Keratinocyte (primary cell): ENCODE data around the gene NFATC2.

Experiments used
- CTCF ChIP-seq, 3 experiments: IDR thresholded peaks in 1 of 3; conservative IDR thresholded peaks in 1 of 3; optimal IDR thresholded peaks in 1 of 3; 2 replicates in 2 of 3; 3 replicates in 1 of 3; pipeline versions ENCODE3 to v1.5.1; 2011; ENCODE audit warnings: low read length in 3 of 3, mild to moderate bottlenecking in 3 of 3, moderate library complexity in 2 of 3, control low read depth in 1 of 3, inconsistent platforms in 1 of 3; ENCODE audit not compliant: insufficient read depth in 2 of 3; ENCODE audit errors: extremely low read depth in 1 of 3
- EZH2 ChIP-seq: IDR thresholded peaks from one replicate; pipeline ENCODE4 v1.6.1; 2012; ENCODE audit warnings: inconsistent platforms, mild to moderate bottlenecking, low read length, moderate library complexity

GRCh38 chr20:51513545-51513944 lies 29.0 kb downstream of the NFATC2 start:
- no peak for TF ChIP-seq CTCF (optimal IDR thresholded peaks at IDR 0.05 in 1 of 3, IDR thresholded peaks at IDR 0.05 in 1 of 3, conservative IDR thresholded peaks at IDR 0.05 in 1 of 3; ENCODE audit: extremely low read depth in 1 of 3, insufficient read depth in 2 of 3, low read length in 3 of 3)
- TF ChIP-seq EZH2, result no peak
